Posterior vena cava (tissue), 2 donors: Measurements from ENCODE around the gene DYNLT2B. TPM values are rescaled to one million over a fixed set of nuclear protein-coding genes. Genes with fewer than 3 reads are reported as not detected.
"Not testable (repeated sequence)": the region's sequence is repeated elsewhere in the genome, so short reads cannot be mapped to it uniquely, and the experiment has no call there.

ENCODE experiments used
- DNase-seq: peaks from one replicate; pipeline ENCODE4 v3.0.0-alpha.2; 2020; ENCODE audit warnings: low spot score
- intact Hi-C, 2 donors: fragments of 100-400 bp; cut with DNase I; formaldehyde crosslinking; loops; one replicate each; pipeline versions ENCODE4 v1.14.1 to v1.14.2; 2022 to 2023
- total RNA-seq, 2 donors: library from RNA; stranded (reverse); fragmentation: NEBNext Ultra II Directional; extraction: Animal tissue kit (Norgen Biotek cat#: 25700); gene quantifications; one replicate each; pipeline ENCODE4 v1.2.1, GENCODE V29; 2021
- donor health status: DM: yes; HTN: yes; CAD: no.
- donor health status: DM: yes; HTN: yes; CAD: no.

DYNLT2B gene
- total RNA-seq, 2 donors from 2014 or later = 2.8 to 3.8 TPM

GRCh38 chr3:196281962-196282361 is 36.1 kb downstream of the DYNLT2B start:
- no peak for DNase-seq
- intact Hi-C loops = no loop called here

GRCh38 chr3:196280689-196281440 is 37.2 kb downstream of the DYNLT2B start:
- intact Hi-C loops = no loop called here
- no peak for DNase-seq

- no peak for DNase-seq
- intact Hi-C loops = loop anchor here in 1 of 2 donors (10.0 kb wide), 1 partner anchor 250 kb away; no protein-coding TSS in a partner anchor
Observed at GRCh38 chr3:196275126-196275525, 42.9 kb downstream of the DYNLT2B start.

- intact Hi-C loops = loop anchor here in 1 of 2 donors (10.0 kb wide), 1 partner anchor 250 kb away; no protein-coding TSS in a partner anchor
- no peak for DNase-seq
Observed at GRCh38 chr3:196274585-196274984, 43.5 kb downstream of the DYNLT2B start.

- intact Hi-C loops = loop anchor here in 1 of 2 donors (10.0 kb wide), 1 partner anchor 251 kb away; no protein-coding TSS in a partner anchor
Observed at GRCh38 chr3:196273655-196274054, 44.4 kb downstream of the DYNLT2B start.

GRCh38 chr3:196272826-196273225 is 45.2 kb downstream of the DYNLT2B start:
- intact Hi-C loops = loop anchor here in 1 of 2 donors (10.0 kb wide), 1 partner anchor 252 kb away; no protein-coding TSS in a partner anchor
- no peak for DNase-seq

More at GRCh38 chr3:196273655-196274054, 44.4 kb downstream of the DYNLT2B start:
- no peak for DNase-seq

GRCh38 chr3:196270499-196270898 is 47.5 kb downstream of the DYNLT2B start:
- intact Hi-C loops = loop anchor here in 1 of 2 donors (10.0 kb wide), 1 partner anchor 254 kb away; no protein-coding TSS in a partner anchor
- no peak for DNase-seq

- intact Hi-C loops = loop anchor here in 1 of 2 donors (5.0 kb wide), 1 partner anchor 836 kb away; no protein-coding TSS in a partner anchor
- DNase-seq = no peak
Observed at GRCh38 chr3:196268284-196269163, 49.5 kb downstream of the DYNLT2B start.

GRCh38 chr3:196263819-196264218 is 54.2 kb downstream of the DYNLT2B start:
- no peak for DNase-seq
- intact Hi-C loops = no loop called here

- intact Hi-C loops = no loop called here
- no peak for DNase-seq
Observed at GRCh38 chr3:196260784-196261183, 57.3 kb downstream of the DYNLT2B start.

- no peak for DNase-seq
- intact Hi-C loops = loop anchor here in 1 of 2 donors (10.0 kb wide), 1 partner anchor 269 kb away; no protein-coding TSS in a partner anchor
Observed at GRCh38 chr3:196255776-196256175, 62.3 kb downstream of the DYNLT2B start.

- no peak for DNase-seq
- intact Hi-C loops = loop anchor here in 1 of 2 donors (10.0 kb wide), 1 partner anchor 270 kb away; no protein-coding TSS in a partner anchor
Observed at GRCh38 chr3:196254376-196255283, 63.4 kb downstream of the DYNLT2B start.

GRCh38 chr3:196251918-196252317 is 66.1 kb downstream of the DYNLT2B start:
- intact Hi-C loops = loop anchor here in 1 of 2 donors (10.0 kb wide), 1 partner anchor 273 kb away; no protein-coding TSS in a partner anchor

GRCh38 chr3:196246612-196247308 is 71.3 kb downstream of the DYNLT2B start:
- DNase-seq = no peak
- intact Hi-C loops = no loop called here

More at GRCh38 chr3:196251918-196252317, 66.1 kb downstream of the DYNLT2B start:
- DNase-seq = no peak

- intact Hi-C loops, DNase-seq: not testable (repeated sequence)
Observed at GRCh38 chr3:196244166-196244565, 73.9 kb downstream of the DYNLT2B start.

- intact Hi-C loops = no loop called here
- no peak for DNase-seq
Observed at GRCh38 chr3:196241704-196242103, 76.3 kb downstream of the DYNLT2B start.
